ENCODE results near the gene DCC.

DNA sequence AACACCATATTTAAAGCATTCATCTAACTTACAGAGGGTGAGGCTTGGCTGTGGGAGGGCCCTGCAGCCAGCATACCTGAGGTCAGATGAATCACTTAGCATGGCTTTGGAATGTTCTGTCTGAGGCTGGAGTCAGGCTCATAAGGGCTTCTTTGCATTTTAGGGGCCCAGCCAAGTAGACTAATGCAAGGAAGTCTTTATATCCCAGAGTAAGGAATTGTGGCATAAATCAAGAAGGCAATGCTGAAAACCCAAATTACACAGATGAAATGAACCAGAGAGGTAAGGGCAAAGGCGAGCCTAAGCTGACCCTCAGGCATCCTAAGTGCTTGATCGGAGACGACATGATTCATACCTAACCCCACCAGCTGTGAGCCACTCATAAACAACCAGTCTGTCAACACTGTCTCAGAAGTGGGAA, 383.6 kb downstream of the DCC start:
- no peak for TF ChIP-seq EZH2 (IDR thresholded peaks at IDR 0.05; ENCODE audit: low read length)
- TF ChIP-seq, protein P1, sequence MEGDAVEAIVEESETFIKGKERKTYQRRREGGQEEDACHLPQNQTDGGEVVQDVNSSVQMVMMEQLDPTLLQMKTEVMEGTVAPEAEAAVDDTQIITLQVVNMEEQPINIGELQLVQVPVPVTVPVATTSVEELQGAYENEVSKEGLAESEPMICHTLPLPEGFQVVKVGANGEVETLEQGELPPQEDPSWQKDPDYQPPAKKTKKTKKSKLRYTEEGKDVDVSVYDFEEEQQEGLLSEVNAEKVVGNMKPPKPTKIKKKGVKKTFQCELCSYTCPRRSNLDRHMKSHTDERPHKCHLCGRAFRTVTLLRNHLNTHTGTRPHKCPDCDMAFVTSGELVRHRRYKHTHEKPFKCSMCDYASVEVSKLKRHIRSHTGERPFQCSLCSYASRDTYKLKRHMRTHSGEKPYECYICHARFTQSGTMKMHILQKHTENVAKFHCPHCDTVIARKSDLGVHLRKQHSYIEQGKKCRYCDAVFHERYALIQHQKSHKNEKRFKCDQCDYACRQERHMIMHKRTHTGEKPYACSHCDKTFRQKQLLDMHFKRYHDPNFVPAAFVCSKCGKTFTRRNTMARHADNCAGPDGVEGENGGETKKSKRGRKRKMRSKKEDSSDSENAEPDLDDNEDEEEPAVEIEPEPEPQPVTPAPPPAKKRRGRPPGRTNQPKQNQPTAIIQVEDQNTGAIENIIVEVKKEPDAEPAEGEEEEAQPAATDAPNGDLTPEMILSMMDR (optimal IDR thresholded peaks at IDR 0.05 in 1 of 3, IDR thresholded peaks at IDR 0.05 in 1 of 3, conservative IDR thresholded peaks at IDR 0.05 in 1 of 3; ENCODE audit: extremely low read depth in 1 of 3, insufficient read depth in 2 of 3, low read length in 3 of 3), result no peak

All from keratinocyte (primary cell).